SK-N-SH (cell line): ENCODE measurements around the gene BICD2.

ENCODE experiments used
- EP300 ChIP-seq, 2 experiments: IDR thresholded peaks; 2 replicates each; pipeline versions ENCODE4 v1.4.0 to v1.6.1; 2012; ENCODE audit warnings: borderline replicate concordance in 1 of 2, low read depth in 1 of 2, low read length in 1 of 2
- MXI1 ChIP-seq: IDR thresholded peaks from 2 replicates; pipeline ENCODE4 v1.6.1; 2012; ENCODE audit warnings: mild to moderate bottlenecking, low read depth, low read length, improper control_type of control experiment
- TF ChIP-seq, protein P1 (sequence below): fragments of 200-600 bp; sonication (generic); IDR thresholded peaks from 2 replicates; pipeline ENCODE4 v1.6.1; 2017; ENCODE audit warnings: antibody characterized with exemption, mild to moderate bottlenecking, moderate library complexity

GRCh38 chr9:92734931-92735635, 29.6 kb downstream of the BICD2 start:
- TF ChIP-seq, protein P1, sequence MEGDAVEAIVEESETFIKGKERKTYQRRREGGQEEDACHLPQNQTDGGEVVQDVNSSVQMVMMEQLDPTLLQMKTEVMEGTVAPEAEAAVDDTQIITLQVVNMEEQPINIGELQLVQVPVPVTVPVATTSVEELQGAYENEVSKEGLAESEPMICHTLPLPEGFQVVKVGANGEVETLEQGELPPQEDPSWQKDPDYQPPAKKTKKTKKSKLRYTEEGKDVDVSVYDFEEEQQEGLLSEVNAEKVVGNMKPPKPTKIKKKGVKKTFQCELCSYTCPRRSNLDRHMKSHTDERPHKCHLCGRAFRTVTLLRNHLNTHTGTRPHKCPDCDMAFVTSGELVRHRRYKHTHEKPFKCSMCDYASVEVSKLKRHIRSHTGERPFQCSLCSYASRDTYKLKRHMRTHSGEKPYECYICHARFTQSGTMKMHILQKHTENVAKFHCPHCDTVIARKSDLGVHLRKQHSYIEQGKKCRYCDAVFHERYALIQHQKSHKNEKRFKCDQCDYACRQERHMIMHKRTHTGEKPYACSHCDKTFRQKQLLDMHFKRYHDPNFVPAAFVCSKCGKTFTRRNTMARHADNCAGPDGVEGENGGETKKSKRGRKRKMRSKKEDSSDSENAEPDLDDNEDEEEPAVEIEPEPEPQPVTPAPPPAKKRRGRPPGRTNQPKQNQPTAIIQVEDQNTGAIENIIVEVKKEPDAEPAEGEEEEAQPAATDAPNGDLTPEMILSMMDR, result no peak
- TF ChIP-seq EP300 (IDR thresholded peaks at IDR 0.05; ENCODE audit: borderline replicate concordance in 1 of 2, low read depth in 1 of 2, low read length in 1 of 2) (no peak), MXI1 (no peak)
